Measurements from ENCODE around the gene HSF2. TPM values are rescaled to one million over a fixed set of nuclear protein-coding genes. Genes with fewer than 3 reads are reported as not detected.

Gene HSF2
- total RNA-seq, 2 donors from 2014 or later, result 23.4 to 35.1 TPM

DNA sequence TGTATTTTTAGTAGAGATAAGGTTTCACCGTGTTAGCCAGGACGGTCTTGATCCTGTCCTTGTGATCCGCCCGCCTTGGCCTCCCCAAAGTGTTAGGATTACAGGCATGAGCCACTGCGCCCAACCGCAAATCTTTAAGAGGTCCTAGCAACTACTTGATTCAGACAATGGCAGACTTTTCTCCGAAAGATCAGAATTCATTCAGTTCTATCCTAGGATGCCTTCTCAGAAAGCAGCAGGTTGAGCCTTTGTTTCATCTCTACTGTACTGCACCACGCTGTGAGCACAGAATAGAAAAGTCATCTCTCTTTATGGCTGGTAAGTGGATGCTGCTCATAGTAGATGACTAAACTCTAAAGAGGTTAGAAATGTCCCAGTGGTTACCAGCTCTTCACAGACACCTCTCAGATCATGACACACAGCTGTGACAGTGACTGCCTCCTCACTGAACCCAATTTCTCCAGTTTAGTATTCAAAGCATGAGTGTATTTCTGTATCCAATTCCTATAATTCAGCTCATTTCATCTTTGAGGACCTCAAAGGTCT, 6.0 kb upstream of the HSF2 start:
- ATAC-seq (peak in 1 of 2 donors; percentile 81), DNase-seq (no peak)
- intact Hi-C loops (cut with DNase I), result no loop called here

DNA sequence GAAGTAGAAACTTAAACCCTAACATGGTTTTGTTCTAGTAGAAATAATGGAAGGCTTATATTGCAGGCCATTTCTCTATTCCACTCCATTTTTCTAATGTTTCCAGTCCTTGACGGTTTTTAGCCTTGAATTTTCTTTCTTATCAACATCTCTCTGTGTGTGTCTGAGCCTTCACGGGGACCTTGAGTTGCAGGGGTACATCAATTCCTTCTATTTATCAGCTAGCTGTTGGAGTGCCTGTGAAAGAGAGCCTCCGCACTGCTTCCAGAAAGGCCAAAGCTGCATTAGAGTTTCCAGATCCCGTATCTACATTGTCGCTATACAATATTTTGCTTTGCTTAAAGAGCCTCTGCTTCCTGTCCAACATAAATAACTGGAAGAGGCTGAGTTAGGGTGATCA, 5.4 kb upstream of the HSF2 start:
- DNase-seq, result no peak
- intact Hi-C loops (cut with DNase I), result no loop called here
- no peak for ATAC-seq

DNA sequence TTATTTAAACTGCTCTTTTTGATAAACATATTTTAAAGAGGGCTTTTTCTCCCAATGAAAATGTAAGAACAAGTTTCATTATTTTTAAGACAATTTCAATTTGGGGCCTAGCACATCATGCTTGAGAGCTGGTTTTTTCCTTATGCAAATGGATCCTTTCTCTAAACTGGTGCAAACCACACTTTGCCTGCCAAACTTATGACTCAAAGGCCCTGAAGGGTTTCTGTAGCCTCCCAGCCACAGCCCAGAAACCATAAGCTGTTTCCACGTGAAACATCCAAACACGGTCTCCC, 451 bp upstream of the HSF2 start:
- DNase-seq (no peak), ATAC-seq (no peak)
- intact Hi-C loops (cut with DNase I), result no loop called here

DNA sequence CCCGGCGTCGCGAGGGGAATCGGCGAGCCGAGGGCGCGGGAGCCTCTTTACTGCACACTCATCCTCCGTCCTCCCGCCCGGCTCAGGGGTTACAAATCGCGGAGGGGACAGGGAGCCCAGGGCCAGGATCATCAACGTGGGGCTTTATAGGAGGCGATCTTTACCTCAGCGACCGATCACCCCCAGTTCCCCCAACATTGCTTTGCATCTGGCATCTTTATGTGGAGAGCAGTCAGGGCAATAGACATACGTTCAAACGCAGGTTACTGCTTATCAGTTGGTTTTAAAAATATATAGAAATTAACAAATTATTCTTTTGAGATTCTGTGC, 634 bp downstream of the HSF2 start:
- ATAC-seq (no peak), DNase-seq (no peak)
- intact Hi-C loops (cut with DNase I), result no loop called here

DNA sequence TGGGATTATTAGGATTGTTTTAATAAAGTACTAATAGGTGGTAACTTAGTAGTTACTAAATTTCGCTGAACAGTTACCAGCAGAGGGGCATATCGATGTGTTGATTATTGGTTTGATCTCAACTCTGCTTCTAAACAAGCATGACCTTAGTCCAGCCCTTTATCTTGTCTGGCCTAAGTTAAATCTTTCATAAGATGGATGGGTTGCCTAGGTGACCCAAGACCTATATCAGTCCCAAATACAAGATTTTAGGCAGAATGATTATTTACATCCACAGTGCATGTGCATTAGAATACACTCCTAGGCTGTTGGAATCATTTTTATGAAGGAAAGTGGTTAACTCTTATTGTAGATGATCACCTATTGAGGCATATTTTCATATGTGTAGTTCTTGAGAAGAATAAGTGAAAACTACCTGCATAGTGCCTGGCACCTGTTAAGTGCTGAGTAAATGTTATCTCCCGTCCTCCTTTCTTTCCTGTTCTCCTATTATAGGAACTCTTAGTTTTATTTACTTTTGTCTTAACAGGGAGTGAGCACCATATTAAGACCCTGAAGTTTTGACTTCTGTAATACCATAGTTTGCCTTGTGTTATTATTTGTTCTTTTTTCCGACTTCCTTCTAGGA, 1.1 kb downstream of the HSF2 start:
- DNase-seq (no peak), ATAC-seq (no peak)
- intact Hi-C loops (cut with DNase I), result no loop called here

DNA sequence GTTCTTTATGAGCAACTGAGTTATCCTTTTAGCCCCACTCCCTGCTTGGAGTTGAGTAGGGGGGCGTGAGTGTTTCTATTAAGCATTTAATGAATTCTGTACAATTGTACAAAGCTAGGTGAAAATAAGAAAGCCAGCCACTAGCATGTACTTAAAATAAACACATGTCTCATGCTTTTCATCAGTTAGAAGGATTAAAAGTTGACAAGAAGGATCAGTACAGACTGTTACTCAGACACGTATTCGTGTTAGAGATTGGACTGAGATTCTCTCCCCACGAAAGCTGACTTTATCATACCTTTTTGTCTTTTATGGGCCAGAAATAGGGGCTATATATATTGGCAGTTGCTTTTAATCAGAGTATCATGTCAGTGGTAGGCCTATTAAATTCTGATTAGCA, 1.7 kb downstream of the HSF2 start:
- ATAC-seq, result no peak
- intact Hi-C loops (cut with DNase I), result no loop called here
- DNase-seq, result no peak

DNA sequence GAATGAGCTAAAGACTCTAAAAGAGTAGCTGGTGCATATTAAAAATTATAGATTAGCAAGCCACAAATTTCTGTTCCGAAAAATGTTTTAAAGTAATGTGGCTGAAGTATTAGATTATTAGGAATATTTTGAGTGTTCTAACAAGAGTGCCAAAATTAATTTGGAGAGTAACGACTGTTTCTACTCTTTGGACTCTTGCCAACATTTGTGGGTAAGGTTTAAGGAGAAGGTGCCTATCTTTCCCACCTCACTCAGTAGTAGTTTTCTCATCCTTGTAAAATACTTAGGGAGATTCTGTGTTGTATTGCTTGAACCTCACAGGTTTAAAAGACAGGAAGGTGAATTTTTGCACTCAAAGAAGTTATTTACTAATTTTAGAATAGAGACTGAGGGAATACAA, 5.0 kb downstream of the HSF2 start:
- intact Hi-C loops (cut with DNase I), result no loop called here
- ATAC-seq, result no peak

DNA sequence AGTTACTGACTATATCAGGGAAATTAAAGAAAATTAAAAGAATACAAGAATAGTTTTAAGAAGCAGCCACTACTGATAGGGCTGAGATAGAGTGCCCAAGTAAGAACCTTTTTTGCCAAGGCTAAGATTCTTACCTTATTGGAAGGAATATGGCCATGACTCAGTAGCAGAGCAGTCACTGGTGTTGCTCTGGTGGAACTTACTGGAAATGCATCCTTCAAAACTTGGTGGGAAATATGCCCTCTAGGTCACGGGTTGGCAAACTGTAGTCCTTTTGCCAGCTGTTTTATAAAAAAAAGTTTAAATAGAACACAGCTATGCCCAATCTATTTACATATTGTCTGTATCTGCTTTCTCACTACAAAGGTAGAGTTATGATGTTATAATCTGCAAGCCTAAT, 6.0 kb downstream of the HSF2 start:
- ATAC-seq, result no peak
- DNase-seq, result no peak
- intact Hi-C loops (cut with DNase I), result no loop called here

More for the DNA sequence above, 5.0 kb downstream of the HSF2 start:
- no peak for DNase-seq

DNA sequence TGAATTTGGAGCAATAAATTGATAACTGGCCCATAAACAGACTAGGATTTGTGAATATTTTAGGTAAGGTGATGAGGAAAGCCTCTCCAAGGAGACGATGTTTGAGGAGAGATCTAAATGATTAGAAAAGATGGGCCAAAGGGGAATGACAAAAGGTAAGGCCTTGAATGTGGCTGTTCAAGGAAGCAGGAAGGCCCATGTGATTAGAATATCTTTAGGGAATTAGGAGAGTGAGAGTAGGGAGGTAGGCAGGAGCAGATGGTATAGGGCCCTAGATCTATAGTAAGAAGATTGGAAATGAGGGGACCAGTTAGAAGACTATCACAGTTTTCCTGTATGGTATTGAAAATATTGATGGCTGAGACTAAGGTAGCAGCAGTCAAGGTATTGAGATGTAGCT, 6.7 kb downstream of the HSF2 start:
- DNase-seq, result no peak
- no peak for ATAC-seq
- intact Hi-C loops (cut with DNase I), result no loop called here

DNA sequence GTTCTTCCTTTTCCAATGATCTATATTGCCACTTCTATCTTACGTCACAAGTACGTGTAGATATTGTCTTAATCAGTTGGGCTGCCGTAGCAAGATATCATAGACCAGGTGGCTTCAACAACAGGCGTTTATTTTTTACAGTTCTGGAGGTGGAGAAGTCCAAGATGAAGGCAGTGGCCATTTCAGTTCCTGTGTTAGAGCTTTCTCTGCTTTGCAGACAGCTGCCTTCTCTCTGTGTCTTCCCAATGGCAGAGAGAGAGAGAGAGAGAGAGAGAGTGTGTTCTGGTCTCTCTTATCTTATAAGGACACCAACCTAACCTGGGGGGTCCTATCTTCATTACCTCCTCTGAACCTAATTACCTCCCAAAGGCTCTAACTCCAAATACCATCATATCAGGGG, 8.3 kb downstream of the HSF2 start:
- no peak for DNase-seq
- ATAC-seq, result no peak
- intact Hi-C loops (cut with DNase I), result no loop called here

DNA sequence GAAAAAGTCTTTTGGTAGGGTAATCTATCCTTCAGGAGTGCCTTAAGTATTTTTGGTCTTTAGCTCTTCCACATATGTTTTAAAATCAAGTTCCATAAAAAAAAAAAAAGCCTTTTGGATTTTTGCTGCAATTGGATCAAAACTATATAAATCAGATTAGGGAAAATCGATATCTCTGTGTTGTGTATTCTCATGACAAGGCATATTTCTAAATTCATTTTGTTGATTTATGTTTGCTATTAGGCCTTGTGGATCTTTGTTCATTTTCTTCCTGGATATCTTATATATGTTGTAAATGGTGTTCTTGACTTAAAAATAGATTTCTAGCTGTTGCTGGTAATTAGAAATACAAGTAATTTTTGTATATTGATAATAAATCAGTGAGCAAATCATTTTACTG, 8.8 kb downstream of the HSF2 start:
- intact Hi-C loops (cut with DNase I), result no loop called here
- ATAC-seq, result no peak

DNA sequence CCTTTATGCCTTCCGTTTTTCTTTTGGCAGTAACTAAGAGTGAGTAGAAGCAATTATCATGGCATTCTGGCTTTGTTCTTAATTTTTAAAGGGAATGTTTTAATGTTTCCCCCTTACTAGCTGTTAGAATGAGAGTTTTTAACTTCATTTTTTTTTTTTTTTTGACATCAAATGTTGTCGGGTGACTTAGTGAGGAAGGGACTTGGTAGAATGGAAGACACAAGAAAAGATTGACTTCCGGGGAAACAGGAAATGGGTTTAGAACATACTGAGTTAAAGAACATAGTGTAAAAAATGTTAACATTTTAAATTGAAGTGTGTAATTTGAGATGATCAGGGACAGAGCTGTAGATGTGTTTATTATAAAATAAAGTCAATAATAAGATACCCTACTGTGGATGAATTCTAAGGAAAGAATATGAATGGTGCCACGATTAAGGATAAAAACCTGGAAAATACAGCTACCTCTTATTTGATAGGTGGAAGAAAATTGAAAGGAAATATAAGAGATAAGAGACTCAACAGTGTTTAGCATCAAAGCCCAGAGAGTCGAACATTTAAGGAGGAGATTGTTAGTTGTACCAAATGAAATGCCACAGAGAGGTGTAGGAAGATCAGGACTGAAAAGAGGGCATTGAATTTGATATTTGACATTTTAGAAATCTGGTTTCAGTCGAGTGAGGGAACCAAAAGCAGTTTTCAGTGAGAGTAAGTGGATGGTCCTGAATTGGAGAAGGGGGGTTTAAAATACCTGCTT, 9.4 kb downstream of the HSF2 start:
- no peak for ATAC-seq
- intact Hi-C loops (cut with DNase I), result no loop called here
- DNase-seq, result no peak

More for the DNA sequence above, 8.8 kb downstream of the HSF2 start:
- no peak for DNase-seq

DNA sequence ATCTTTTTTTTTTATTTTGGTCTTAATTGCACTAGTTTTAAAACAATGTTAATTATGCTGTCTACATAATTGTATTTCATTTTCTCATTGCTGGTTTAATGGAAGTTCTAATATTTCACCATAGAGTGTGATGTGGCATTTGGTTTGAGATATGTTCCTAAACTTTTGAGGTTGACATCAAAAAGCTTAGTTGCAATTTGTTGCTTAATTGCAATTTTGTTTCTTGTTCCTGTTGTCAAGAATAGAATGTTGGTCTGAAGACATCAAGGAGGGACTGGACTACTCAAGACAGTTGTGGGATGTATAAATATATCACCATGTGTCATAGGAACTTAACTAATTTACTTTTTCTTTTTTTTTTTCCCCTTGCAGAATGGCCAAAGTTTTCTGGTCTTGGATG, 12.5 kb downstream of the HSF2 start:
- DNase-seq, result no peak
- intact Hi-C loops (cut with DNase I), result no loop called here
- no peak for ATAC-seq

DNA sequence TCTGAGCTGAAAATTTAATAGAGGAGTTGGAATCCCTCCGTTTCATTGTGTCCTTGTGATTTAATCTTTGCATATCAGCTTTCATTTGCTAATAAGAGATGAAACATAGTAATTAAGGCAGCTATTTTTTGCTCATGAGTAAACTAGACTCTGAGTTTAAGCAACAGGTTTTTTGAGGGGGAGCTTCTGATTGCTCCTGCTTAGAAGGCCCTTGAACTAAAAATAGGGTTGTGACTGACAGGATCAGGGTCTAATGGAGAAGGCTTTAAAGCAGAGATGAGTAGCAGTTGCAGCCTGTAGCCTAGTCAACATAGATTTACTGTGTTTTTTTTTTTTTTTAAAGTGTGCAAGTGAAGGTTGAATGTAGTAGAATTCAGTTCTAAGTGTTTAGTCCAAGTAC, 17.4 kb downstream of the HSF2 start:
- DNase-seq (no peak), ATAC-seq (peak; percentile 73 to 83)
- intact Hi-C loops (cut with DNase I), result loop anchor here in 1 of 2 donors (5.0 kb wide), 1 partner anchor 40 kb away; no protein-coding TSS in a partner anchor

DNA sequence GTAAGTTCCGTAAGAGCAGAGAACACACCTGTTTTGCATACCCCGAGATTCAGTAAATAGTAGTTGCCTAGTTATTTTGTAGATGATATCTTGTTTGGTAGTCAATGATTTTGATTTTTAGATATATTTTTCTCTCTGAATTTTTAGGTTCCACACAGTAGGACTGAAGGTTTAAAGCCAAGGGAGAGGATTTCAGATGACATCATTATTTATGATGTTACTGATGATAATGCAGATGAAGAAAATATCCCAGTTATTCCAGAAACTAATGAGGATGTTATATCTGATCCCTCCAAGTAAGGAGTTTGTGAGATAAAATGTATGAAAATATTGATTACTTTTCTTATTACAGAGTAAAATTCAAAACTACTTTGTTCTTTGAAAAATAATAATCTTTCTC, 22.6 kb downstream of the HSF2 start:
- no peak for ATAC-seq
- intact Hi-C loops (cut with DNase I), result no loop called here
- no peak for DNase-seq

DNA sequence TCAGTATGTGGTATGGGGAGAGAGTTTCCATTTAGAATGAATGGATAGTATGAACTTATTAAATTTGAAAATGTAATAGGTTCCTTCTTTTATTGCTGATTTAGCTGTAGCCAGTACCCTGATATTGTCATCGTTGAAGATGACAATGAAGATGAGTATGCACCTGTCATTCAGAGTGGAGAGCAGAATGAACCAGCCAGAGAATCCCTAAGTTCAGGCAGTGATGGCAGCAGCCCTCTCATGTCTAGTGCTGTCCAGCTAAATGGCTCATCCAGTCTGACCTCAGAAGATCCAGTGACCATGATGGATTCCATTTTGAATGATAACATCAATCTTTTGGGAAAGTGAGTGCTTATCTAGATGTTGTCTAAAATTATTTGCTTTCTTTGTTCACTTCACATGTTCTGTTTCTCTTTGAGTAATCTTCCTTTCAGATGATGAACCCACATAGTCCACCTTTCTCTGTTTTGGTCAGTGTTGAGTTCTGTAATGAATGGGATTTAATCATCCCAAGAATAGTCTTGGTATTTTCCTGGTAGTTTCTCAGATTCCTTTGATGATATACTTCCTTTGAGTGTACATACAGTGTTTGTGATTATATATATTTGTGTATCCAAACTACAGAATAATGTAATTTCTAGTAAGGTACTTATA, 23.3 kb downstream of the HSF2 start:
- intact Hi-C loops (cut with DNase I), result no loop called here
- no peak for DNase-seq
- no peak for ATAC-seq

DNA sequence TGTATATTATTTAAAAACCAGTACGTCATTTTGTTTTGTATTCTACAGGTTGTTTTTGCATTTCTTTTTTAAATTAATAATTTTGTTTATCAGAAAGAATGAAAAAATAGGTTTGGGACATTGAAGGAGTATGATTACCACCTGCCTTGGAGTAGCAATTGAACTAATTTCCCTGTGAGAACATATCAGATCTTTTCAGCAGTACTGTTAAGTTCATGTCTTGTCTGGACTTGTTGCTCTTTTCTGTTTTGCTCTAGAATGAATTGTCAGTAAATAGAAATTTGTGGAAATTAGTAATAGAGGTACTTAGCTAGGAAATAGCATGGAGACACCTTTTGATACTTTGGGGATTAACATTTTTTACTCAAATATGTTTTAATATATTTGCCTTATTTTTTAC, 24.3 kb downstream of the HSF2 start:
- DNase-seq (no peak), ATAC-seq (no peak)
- intact Hi-C loops (cut with DNase I), result no loop called here

DNA sequence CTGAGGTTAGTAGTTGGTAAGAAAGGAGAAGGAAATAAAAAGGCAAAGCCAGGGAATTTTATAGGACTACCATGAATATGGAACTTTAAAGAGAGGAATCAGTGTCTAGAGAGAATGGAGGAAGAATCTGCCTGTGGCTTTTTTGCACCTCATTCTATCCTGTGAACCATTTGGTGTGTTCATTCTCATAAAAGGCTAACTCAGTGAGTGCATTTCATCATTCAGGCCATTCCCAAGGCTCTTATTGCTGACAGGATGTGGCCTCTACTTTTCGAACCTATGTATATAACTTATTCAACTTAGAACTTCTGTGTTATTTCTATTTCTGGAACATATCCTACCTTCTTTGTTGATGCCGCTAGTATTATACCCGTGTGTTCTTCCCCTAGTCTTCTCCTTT, 27.1 kb downstream of the HSF2 start:
- ATAC-seq, result no peak
- intact Hi-C loops (cut with DNase I), result no loop called here

DNA sequence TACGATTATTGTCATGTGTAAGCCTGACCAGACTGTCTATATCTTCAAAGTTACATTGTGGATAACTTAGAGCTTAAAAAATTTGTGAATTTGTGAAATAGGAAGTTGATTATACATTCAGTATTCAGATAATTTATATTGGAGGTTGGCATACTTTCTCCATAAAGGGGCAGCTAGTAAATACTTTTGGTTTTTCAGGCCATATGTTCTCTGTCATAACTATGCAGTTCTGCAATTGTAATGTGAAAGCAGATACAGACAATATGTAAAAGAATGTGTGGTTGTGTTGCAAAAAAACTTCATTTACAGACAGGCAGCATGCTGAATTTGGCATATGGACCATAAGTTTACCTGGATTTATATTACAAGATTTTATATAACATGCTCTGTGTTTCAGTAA, 29.3 kb downstream of the HSF2 start:
- ATAC-seq (no peak), DNase-seq (no peak)
- intact Hi-C loops (cut with DNase I), result no loop called here

More for the DNA sequence above, 27.1 kb downstream of the HSF2 start:
- no peak for DNase-seq

DNA sequence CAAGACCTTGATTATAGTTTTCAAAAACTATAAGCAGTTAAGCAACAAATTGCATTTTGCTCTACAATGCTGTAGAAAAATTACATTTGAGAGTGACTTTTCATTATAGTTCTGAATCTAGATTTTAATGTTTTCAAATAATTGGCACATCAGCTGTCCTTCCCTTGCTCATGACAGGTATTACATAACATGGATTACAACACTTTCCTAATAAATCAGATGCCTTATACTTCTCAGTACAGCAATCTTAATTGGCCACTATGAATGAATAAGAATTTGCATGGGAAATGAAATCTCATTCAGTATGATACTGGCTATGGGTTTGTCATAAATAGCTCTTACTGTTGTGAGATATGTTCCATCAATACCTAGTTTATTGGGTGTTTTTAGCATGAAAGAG, 29.9 kb downstream of the HSF2 start:
- no peak for ATAC-seq
- no peak for DNase-seq
- intact Hi-C loops (cut with DNase I), result no loop called here

DNA sequence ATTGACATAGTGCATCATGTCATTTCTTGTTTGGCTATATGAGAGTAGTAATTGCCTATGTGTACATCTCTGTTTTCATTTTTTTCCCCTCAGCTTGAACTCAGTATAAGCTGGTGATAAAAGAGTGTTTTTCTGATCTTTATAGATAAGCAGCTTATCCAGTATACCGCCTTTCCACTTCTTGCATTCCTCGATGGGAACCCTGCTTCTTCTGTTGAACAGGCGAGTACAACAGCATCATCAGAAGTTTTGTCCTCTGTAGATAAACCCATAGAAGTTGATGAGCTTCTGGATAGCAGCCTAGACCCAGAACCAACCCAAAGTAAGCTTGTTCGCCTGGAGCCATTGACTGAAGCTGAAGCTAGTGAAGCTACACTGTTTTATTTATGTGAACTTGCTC, 32.3 kb downstream of the HSF2 start:
- DNase-seq (no peak), ATAC-seq (no peak)
- intact Hi-C loops (cut with DNase I), result no loop called here
